Kasumi-1 (cell line): Measurements from ENCODE around the gene FERMT1.
"Not testable (repeated sequence)": the region's sequence is repeated elsewhere in the genome, so short reads cannot be mapped to it uniquely, and the experiment has no call there.

ENCODE experiments used
- DNase-seq, 2 experiments: peaks; one replicate each; lab custom pipeline; 2025; lab: John Stamatoyannopoulos, UW

The FERMT1 gene

GRCh38 chr20:6116758-6117157 lies 6.1 kb downstream of the FERMT1 start:
- no peak for DNase-seq

DNA sequence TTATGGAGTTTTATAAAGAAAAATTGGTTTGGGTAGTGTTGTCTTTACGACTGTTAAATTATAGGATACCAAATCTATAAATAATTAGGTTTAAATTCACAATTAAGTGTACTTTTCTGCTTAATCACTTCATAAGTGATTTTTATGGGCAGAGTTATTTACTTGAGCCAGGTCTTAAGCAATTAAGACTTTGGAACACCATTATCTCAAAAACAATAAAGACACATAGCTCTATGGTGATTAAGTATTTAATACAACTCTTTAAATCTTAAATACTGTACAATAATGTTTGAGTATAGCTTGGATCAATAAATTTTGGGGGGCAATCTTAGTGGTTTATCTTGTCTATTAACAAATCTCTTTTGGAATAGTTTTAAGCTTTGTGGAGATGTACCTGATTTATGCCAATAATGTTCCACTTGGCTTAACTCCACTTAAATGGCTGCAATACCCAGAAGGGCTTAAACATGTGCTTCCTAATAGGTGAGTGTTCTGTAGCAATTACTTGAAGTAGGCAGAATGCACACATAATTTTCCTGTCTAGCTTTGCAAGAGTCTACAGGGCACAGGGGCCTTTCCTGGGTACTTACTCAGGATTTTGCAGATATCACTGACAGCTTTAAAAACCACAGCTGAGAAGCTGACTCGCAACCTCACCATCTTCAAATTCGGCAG lies 7.5 kb downstream of the FERMT1 start:
- DNase-seq: no peak

DNA sequence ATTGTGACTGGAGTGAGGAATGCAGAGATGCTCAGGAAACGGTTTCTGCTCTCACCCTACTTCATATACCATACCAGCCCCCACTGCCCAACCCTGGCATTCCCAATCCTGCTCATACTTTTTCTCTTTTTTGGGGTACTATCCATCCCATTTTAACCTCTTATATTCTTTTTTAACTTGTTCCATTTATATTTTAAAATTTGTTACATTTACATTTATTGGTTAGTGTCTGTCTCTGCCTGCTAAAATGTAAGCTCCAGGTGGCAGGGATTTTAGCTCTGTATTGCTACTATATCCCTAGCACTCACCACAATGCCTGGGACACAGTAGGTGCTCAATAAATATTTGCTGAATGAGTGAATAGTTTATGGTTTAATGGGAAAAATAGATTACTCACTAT lies 8.1 kb downstream of the FERMT1 start:
- DNase-seq: no peak

GRCh38 chr20:6113951-6114350 lies 8.9 kb downstream of the FERMT1 start:
- no peak for DNase-seq

DNA sequence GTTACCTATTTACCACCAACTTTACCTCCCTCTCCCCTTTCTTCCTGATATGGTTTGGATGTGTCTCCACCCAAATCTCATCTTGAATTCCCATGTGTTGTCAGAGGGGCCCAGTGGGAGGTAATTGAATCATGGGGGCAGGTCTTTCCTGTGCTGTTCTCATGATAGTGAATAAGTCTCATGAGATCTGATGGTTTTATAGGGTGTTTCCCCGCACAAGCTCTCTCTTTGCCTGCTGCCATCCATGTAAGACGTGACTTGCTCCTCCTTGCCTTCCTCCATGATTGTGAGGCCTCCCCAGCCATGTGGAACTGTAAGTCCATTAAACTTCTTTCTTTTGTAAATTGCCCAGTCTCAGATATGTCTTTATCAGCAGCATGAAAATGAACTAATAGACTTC lies 9.9 kb downstream of the FERMT1 start:
- DNase-seq: not testable (repeated sequence)

- DNase-seq: no peak
Measured at GRCh38 chr20:6108330-6108729, 14.5 kb downstream of the FERMT1 start.

GRCh38 chr20:6104493-6105188 lies 18.2 kb downstream of the FERMT1 start:
- DNase-seq: no peak

DNA sequence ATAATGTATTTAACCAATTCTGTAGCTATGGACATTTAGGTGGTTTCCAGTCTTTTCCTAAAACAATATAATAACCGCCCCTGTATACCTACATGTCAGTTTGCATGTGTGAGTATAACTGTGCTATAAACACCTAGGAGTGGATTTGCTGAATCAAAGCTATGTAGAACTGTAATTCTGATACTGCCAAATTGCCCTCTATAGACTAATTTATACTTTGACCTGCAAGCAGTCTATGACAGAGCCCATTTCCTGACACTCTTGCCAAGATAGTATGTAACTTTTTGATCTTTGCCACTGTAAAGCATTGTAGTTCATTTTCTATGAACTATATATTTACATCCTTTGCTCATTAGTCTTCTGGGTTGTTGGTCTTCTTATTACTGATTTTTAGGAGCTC lies 19.5 kb downstream of the FERMT1 start:
- no peak for DNase-seq

DNA sequence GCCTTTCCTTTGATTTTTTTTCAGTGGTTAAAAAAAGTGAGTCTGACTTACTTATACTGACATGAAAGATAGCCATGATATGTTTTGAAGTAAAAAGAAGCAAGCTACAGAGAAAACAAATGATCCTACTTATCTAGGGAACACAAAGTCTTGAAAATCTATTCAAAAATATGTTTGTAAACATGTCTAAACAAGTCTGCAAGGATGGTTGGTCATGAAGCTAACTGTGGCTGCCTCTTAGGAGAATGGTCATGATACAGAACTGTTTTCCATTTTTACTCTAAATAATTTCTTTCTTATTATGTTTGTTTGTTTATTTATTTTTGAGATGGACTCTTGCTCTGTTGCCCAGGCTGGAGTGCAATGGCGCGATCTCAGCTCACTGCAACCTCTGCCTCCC lies 21.5 kb downstream of the FERMT1 start:
- no peak for DNase-seq

DNA sequence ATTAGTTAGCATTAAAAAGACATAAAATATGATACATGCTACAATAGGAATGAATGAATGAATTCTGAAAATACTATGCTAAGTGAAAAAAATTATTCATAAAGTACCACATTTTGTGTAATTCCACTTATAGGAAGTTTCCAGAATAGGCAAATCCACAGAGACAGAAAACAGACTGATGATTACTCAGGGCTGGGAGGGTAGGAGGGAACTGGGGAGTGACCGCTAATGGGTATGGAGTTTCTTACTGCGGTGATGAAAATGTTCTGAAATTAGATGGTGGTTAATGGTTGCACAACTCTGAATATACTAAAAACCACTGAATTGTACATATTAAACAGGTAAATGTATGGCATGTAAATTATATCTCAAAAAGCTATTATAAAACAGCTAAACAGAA lies 22.6 kb downstream of the FERMT1 start:
- no peak for DNase-seq

DNA sequence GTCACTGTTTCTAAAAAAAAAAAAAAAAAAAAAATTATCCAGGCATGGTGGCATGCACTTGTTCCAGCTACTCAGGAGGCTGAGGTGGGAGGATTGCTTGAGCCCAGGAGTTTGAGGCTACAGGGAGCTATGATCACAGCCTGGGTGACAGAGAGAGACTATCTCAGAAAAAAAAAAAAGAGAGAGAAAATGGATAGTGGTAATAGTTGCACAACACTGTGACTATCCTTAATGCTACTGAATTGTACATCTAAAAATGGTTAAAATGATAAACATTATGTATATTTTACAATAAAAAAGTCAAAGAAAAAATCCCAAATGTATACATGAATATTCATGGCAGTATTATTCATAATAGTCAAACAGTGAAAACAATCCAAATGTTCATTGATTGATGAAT lies 23.0 kb downstream of the FERMT1 start:
- DNase-seq: no peak

GRCh38 chr20:6095409-6095808 lies 27.4 kb downstream of the FERMT1 start:
- no peak for DNase-seq

- DNase-seq: no peak
Measured at GRCh38 chr20:6094565-6094964, 28.3 kb downstream of the FERMT1 start.

DNA sequence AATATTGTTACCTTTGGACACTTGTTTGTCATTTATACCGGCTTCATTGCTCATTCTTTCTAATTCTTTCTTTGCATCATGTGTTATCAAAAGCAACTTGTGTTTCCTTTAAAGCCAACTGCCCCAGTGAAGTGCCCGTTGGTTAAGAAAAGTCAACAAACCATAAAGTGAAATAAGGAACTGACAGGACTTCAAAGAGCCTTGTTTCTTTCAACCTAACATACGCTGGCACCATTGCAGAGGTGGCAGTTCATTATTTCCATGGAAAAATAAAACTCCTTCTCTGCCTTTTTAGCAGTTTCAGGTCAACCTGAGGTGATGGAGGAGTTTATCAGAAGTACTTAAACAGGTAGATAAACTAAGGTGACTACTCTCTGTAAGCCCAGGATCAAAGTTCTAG lies 28.8 kb downstream of the FERMT1 start:
- DNase-seq: no peak

DNA sequence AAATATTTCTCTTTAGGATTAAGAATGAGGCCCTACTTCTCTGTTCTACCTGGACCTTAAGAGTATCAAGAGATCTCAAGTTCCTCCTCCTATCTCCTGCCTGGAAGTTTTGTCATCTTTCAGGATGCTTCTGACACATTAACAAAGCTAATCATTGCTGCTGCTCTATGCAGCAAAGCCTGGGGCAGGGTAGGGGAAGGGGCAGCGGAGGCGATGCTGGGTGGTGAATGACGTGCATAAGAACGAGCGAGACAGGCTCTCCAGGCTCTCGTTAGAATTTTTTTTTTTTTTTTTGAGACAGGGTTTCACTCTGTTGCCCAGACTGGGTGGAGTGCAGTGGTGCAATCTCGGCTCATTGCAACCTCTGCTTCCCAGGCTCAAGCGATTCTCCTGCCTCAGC lies 31.2 kb downstream of the FERMT1 start:
- DNase-seq: no peak

GRCh38 chr20:6086868-6087267 lies 36.0 kb downstream of the FERMT1 start:
- DNase-seq: no peak

DNA sequence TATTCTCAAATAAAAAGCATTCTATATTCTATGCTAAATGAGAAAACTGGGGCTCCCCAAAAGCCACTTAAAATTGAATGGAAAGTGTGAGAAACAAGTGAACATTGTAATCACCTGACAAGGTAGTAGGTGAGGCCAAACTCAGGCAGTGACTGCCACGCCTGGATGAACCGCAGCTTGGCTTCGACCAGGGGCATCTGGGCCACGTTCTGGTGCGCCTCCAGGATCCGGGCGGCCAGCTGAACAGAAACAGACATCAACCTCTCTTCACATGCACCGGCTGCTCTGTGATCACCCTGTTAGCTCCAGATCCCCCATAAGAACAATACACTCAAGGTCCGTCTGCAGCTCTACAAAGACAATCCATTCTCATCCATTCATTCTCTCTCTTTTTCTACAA lies 38.9 kb downstream of the FERMT1 start:
- no peak for DNase-seq

- DNase-seq: no peak
Measured at GRCh38 chr20:6081236-6081635, 41.6 kb downstream of the FERMT1 start.

DNA sequence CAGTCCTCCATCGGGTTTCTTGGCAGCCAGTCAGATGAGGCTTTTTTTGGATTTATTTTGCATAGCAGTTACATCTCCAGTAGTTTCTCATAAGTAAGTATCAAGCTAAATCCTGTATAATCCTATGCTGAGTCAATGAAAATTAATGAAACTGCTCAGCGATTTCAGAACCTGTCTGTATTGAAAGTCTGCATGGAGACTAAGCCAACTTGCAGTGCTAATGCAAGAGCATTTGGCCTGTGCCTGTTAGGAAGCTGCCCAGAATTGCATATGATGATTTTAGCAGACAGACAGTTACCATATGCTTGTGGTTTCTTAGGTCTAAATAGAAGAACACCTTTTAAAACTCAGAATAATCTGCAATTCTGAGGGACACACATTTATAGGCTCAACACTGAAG lies 43.8 kb downstream of the FERMT1 start:
- DNase-seq: no peak

DNA sequence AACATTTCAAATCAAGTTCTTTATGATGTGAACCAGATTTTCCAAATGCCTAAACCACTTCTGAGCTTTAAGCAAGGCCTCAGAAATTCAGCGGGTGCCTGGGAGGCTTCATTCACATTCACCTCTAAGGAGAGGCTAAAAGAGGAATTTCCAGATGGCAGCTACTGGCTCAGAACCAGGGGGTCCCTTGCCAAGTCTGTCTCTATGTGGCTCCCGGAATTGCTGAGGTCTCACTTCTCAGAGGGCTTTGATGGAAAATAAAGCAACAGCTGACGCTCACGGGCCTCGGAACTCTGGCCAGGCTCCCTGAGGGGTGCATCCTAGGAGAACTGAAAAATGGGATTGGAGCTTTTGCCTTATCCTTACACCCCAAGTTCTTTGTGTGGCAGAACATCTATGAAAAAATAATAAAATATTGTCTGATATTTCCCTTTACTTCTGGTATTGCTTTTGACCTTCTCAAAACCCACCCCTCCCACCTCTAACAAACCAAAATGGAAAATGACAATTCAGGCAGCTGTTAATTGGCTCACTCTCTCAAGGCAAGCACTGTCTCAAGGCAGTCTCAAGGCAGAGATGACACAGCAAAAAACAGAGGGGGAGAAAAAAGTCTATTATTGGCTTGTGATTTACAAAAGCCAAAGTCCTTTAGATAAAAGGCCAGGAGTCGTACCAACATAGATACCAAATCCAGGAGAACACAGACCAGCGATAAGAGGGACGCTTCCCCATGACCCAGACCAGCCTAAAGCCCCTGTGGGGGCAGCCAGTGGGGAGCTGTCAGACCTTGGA lies 47.2 kb downstream of the FERMT1 start:
- no peak for DNase-seq

DNA sequence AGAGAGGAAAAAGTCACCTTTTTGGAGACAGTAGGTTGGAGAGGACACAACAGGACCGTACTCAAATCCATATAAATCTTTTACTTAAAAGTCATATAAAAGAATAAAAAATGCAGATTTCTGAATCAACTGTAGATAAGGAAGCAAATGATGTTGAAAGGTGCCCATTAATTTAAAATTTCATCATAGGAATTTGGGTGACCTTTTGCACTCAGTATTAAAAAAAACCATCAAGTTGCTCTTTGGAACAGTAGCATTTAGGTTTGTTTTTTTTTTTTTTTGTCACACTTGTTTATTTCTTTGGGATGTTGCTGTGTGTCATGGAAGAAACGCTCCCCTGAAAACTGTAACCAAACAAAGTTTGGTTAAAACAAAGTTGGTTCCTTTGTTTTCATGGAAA lies 48.0 kb downstream of the FERMT1 start:
- no peak for DNase-seq

GRCh38 chr20:6074145-6074561 lies 48.7 kb downstream of the FERMT1 start:
- peak; percentile 75 to 87 for DNase-seq
